Stimulated activated naive CD8-positive, alpha-beta T cell treated with anti-CD3 and anti-CD28 coated beads, Interleukin-15, amount 100 ng/mL, for 72 hours (primary cell): ENCODE measurements around the gene SLC18A3.

Source experiments
- ATAC-seq: fragments of 150-1000 bp; cut with Tn5 transposase; 2 replicates; pipeline ENCODE4 v1.10.0; 2021; ENCODE audit warnings: mild to moderate bottlenecking, moderate library complexity
- DNase-seq, 2 donors: peaks; one replicate each; pipeline ENCODE4 v3.0.0; 2021 to 2022
- H3K27ac Mint-ChIP-seq, 2 donors: one replicate each; pipeline ENCODE4 v1.8.0; 2022; ENCODE audit warnings: mild to moderate bottlenecking in 2 of 2, mixed read lengths in 2 of 2, moderate library complexity in 2 of 2
- H3K27me3 Mint-ChIP-seq: one replicate; pipeline ENCODE4 v1.8.0; 2022; ENCODE audit warnings: mixed read lengths
- H3K4me1 Mint-ChIP-seq: one replicate; pipeline ENCODE4 v1.8.0; 2022; ENCODE audit warnings: mild to moderate bottlenecking, mixed read lengths
- H3K4me3 Mint-ChIP-seq, 2 donors: one replicate each; pipeline ENCODE4 v1.8.0; 2022; ENCODE audit warnings: mild to moderate bottlenecking in 2 of 2, mixed read lengths in 2 of 2, moderate library complexity in 1 of 2
- H3K9me3 Mint-ChIP-seq, 2 donors: one replicate each; pipeline ENCODE4 v1.8.0; 2022; ENCODE audit warnings: mixed read lengths in 2 of 2

SLC18A3 gene

DNA sequence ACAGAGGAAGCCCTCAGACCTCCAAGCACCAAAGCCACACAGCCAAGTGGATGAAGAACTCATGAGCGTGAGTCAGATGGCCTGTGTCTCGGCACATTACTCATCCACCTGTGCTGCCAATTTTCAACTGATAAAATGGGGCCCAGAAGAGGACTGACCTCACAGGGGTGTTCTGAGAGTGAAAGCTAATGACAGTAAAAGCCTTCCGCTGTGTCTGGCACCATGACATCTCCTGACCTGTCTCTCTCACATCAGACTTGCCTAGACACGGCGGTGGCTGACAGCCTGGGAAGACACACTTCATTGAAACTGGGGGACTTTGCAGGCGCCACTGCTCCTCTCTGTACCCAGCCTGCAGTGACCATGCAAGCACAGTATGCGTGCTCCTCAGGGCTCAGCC is 8.3 kb upstream of the SLC18A3 start:
- peak overlapping the region in 1 of 2 donors; percentile 72 for H3K27ac Mint-ChIP-seq
- DNase-seq (no peak), ATAC-seq (no peak)
- no peaks in the 10 kb centered on the region for H3K9me3 Mint-ChIP-seq
- H3K27me3 Mint-ChIP-seq = peaks cover 66% of the 10 kb centered on the region
- peaks cover 4% of the 10 kb centered on the region for H3K4me1 Mint-ChIP-seq
- H3K4me3 Mint-ChIP-seq = no peak overlapping the region

- no peak for DNase-seq
- peaks cover 73% of the 10 kb centered on the region for H3K27me3 Mint-ChIP-seq
- ATAC-seq = no peak
- H3K9me3 Mint-ChIP-seq = no peaks in the 10 kb centered on the region
- no peak overlapping the region for H3K27ac Mint-ChIP-seq
- H3K4me3 Mint-ChIP-seq = no peak overlapping the region
- H3K4me1 Mint-ChIP-seq = peaks cover 10% of the 10 kb centered on the region
These were observed 7.6 kb upstream of the SLC18A3 start for GRCh38 chr10:49602380-49603023.

GRCh38 chr10:49605216-49605938 is 4.7 kb upstream of the SLC18A3 start:
- Mint-ChIP-seq H3K27me3 (peaks cover 98% of the 10 kb centered on the region), H3K4me1 (peaks cover 18% of the 10 kb centered on the region), H3K9me3 (no peaks in the 10 kb centered on the region), H3K27ac (no peak overlapping the region), H3K4me3 (no peak overlapping the region)
- ATAC-seq (no peak), DNase-seq (no peak)

DNA sequence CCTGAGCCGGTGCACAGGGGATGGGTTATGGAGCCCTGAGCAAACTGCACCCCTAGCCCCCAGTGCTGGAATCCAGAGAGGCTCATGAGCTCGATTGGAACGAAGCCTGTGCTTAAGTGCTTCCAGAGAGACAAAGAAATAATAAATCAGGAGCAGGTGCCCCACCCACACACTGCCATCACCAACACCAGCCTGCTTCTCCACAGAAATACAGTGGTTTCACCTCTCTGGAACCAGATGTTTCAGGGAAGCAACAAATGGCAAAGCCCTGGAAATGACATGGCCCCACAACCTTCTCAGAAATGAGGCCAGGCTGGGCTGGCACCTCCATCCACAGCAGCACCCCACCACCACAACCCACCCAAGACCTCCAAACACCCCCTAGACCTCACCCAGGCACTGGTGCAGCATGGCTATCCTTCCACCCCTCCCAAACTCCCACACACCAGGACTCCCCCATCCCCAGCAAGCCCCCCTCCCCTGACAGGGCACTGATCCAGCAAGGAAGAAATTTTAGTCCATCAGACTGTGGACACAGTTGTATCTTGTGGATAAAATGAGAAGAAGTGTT is 4.1 kb upstream of the SLC18A3 start:
- no peak overlapping the region for H3K4me3 Mint-ChIP-seq
- DNase-seq = no peak
- H3K4me1 Mint-ChIP-seq = peaks cover 18% of the 10 kb centered on the region
- H3K27me3 Mint-ChIP-seq = peaks cover 96% of the 10 kb centered on the region
- no peaks in the 10 kb centered on the region for H3K9me3 Mint-ChIP-seq
- H3K27ac Mint-ChIP-seq = no peak overlapping the region
- no peak for ATAC-seq

GRCh38 chr10:49606981-49607535 is 3.1 kb upstream of the SLC18A3 start:
- H3K4me3 Mint-ChIP-seq = no peak overlapping the region
- H3K4me1 Mint-ChIP-seq = peaks cover 28% of the 10 kb centered on the region
- H3K27ac Mint-ChIP-seq = no peak overlapping the region
- peaks cover 0 to 8% of the 10 kb centered on the region in 2 donors for H3K9me3 Mint-ChIP-seq
- ATAC-seq (peak; percentile 77), DNase-seq (peak; percentile 67 to 74)
- peaks cover 96% of the 10 kb centered on the region for H3K27me3 Mint-ChIP-seq

DNA sequence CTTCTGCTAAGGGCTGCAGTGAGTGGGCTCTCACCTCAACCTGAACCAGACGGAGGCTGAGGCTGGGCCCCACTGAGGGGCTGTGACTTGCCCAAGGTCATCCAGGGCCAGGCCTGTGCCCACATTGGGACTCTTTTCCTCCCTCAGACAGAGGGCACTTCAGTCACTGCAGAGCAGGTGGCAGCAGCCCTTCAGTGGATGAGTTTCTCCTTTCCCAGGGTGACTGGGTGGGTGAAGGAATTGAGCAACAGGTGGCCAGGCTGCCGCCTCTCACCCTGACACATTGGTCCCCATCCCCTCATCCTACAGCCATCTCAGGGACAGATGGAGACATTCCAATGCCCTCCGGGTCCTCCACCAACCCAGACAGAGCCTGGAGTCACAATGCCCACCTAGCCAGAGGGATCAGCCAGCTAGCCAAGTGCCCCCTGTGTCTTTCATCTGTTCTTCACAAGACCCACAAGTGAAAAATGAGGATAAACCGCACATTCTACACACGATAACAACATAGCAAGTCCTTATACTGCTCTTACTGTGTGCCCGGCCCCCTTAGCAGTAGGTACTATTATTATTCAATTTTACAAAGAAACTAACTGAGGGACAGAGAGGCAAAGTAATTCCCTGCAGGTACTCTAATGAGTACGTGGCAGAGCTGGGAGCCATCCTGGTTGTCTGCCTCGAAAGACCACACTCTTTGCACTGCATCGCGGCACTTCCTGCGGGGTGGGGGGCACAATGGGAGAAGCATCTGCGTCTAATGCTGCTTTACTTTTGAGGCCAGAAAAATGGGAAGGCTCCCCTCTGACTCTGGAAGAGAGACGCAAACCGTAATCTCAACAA is 1.7 kb upstream of the SLC18A3 start:
- H3K4me3 Mint-ChIP-seq = no peak overlapping the region
- ATAC-seq = no peak
- peaks cover 0 to 15% of the 10 kb centered on the region in 2 donors for H3K9me3 Mint-ChIP-seq
- no peak for DNase-seq
- H3K27ac Mint-ChIP-seq = no peak overlapping the region
- H3K27me3 Mint-ChIP-seq = peaks cover 97% of the 10 kb centered on the region
- H3K4me1 Mint-ChIP-seq = peaks cover 40% of the 10 kb centered on the region

GRCh38 chr10:49609006-49609282 is 1.2 kb upstream of the SLC18A3 start:
- H3K4me1 Mint-ChIP-seq = peaks cover 46% of the 10 kb centered on the region
- ATAC-seq = no peak
- H3K9me3 Mint-ChIP-seq = peaks cover 0 to 15% of the 10 kb centered on the region in 2 donors
- DNase-seq = no peak
- no peak overlapping the region for H3K4me3 Mint-ChIP-seq
- no peak overlapping the region for H3K27ac Mint-ChIP-seq
- peaks cover 97% of the 10 kb centered on the region for H3K27me3 Mint-ChIP-seq

DNA sequence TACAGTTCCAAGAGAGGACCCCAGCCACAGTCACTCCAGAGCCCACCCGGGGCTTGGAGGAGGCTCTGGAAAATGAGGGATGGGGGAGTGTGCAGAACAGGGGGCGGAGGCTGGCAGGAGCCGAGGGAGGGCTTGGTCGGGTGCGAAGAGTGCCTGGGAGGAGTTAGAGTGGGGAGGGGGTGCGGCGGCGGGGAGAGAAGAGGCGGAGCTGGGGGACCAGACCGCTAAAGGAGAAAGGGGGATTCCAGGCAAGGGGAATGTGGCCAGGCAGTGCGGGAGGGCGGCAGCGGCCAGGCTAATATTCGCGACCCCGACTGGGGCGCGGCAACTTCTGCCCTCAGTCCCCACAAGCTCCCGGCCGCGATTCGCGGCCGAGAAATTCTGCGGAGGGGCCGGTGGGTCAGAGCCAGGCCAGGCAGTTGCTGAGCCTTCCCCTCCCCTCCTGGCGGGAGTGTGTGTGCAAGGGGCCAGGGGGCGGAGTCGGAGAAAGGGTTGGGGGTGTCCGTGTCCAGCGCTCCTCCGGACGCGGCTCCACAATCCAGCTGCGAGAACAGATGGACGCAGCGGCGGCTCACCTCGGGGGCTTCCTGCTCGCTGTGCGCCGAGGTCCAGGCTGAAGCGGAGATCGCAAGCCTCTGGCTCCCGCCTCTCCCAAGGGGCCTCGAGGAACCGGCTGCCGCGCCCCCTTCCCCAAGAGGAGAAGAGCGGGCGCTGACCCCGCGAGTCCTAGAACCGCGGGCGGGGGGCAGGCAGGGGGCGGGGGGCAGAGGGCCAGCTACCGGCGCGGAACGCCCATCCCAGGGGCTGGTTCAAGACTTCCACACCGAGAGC is 612 bp upstream of the SLC18A3 start:
- DNase-seq (no peak), ATAC-seq (no peak)
- Mint-ChIP-seq H3K27ac (peak overlapping the region in 1 of 2 donors; percentile 55), H3K27me3 (peaks cover 98% of the 10 kb centered on the region), H3K4me3 (peak overlapping the region in 1 of 2 donors; percentile 11), H3K4me1 (peaks cover 49% of the 10 kb centered on the region), H3K9me3 (peaks cover 0 to 15% of the 10 kb centered on the region in 2 donors)

DNA sequence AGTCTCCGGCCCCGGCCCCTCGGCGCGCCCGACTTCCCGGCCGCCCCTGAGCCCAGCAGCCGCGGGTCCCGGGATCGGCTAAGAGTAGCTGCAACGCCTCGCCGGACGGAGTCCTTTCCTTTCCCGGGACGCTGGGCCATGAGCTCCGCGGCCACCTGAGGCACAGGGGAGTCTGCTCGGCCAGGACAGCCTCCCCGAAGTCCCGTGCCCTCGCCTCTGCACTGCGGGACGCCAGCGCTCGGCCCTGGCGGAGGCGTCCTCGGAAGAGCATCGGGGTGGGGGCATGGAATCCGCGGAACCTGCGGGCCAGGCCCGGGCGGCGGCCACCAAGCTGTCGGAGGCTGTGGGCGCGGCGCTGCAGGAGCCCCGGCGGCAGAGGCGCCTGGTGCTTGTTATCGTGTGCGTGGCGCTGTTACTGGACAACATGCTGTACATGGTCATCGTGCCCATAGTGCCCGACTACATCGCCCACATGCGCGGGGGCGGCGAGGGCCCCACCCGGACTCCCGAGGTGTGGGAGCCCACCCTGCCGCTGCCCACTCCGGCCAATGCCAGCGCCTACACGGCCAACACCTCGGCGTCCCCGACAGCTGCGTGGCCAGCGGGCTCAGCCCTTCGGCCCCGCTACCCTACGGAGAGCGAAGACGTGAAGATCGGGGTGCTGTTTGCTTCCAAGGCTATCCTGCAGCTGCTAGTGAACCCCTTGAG is 502 bp downstream of the SLC18A3 start:
- DNase-seq (no peak), ATAC-seq (no peak)
- H3K27me3 Mint-ChIP-seq = peaks cover 98% of the 10 kb centered on the region
- H3K27ac Mint-ChIP-seq = no peak overlapping the region
- no peak overlapping the region for H3K4me3 Mint-ChIP-seq
- H3K4me1 Mint-ChIP-seq = peaks cover 58% of the 10 kb centered on the region
- H3K9me3 Mint-ChIP-seq = peaks cover 0 to 15% of the 10 kb centered on the region in 2 donors

- Mint-ChIP-seq H3K27me3 (peaks cover 98% of the 10 kb centered on the region), H3K4me3 (peak overlapping the region in 1 of 2 donors; percentile 13)
These were observed 1.2 kb downstream of the SLC18A3 start for GRCh38 chr10:49611166-49611815.

GRCh38 chr10:49611816-49612512 is 1.9 kb downstream of the SLC18A3 start:
- ATAC-seq (no peak), DNase-seq (no peak)
- peaks cover 54% of the 10 kb centered on the region for H3K4me1 Mint-ChIP-seq
- peak overlapping the region in 1 of 2 donors; percentile 13 for H3K4me3 Mint-ChIP-seq
- H3K27ac Mint-ChIP-seq = peak overlapping the region in 1 of 2 donors; percentile 88
- H3K9me3 Mint-ChIP-seq = peaks cover 0 to 15% of the 10 kb centered on the region in 2 donors
- peaks cover 98% of the 10 kb centered on the region for H3K27me3 Mint-ChIP-seq

More at GRCh38 chr10:49611166-49611815, 1.2 kb downstream of the SLC18A3 start:
- ATAC-seq (no peak), DNase-seq (no peak)
- Mint-ChIP-seq H3K27ac (peak overlapping the region in 1 of 2 donors; percentile 88), H3K9me3 (peaks cover 0 to 15% of the 10 kb centered on the region in 2 donors), H3K4me1 (peaks cover 58% of the 10 kb centered on the region)

DNA sequence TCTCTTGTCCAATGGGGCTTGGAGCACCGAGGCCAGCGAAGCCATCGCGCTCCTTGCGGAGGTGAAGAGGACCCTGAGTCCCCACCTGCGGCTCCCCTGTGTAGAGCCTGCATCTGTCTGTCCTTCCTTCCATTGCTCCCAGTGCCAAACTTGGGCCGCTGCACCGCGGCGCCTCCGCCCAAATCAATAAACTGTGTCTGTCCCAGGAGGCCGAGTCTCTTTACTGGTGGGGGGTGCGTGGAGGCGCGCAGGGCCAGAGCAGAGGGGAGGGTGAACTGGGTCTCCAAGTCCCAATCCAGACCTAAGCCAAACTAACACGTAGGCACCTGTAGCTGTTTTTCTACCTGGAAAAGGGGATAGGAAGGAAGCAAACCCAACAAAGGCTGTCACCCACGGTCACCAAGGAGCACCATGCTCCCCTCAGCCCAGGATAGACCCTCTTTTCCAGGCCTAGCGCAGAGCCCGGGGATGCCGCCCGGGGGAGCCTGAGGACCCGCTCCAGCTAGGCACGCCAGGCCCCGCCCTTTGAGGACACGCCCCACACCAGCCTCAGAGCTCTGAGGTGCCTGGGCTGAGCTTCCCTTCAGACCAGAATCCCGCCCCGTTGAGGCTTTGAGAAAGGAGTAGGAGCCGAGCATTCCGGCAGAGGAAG is 2.5 kb downstream of the SLC18A3 start:
- ATAC-seq (no peak), DNase-seq (no peak)
- H3K27ac Mint-ChIP-seq = no peak overlapping the region
- H3K9me3 Mint-ChIP-seq = peaks cover 0 to 15% of the 10 kb centered on the region in 2 donors
- H3K4me1 Mint-ChIP-seq = peaks cover 48% of the 10 kb centered on the region
- peaks cover 98% of the 10 kb centered on the region for H3K27me3 Mint-ChIP-seq
- no peak overlapping the region for H3K4me3 Mint-ChIP-seq
